Adrenal gland (tissue), 5 donors: ENCODE data around the gene RBM33.
"Not testable (repeated sequence)": the region's sequence is repeated elsewhere in the genome, so short reads cannot be mapped to it uniquely, and the experiment has no call there.

ENCODE experiments used
- CTCF ChIP-seq, 6 experiments: fragments of 450-650 bp in 4 of 6; fragments of 200-600 bp in 2 of 6; sonication (generic) in 1 of 6; IDR thresholded peaks; 1 replicate in 5 of 6; 2 replicates in 1 of 6; pipeline versions ENCODE4 v1.5.1 to v1.8.0; 2016 to 2021; ENCODE audit warnings: antibody characterized with exemption in 6 of 6, mild to moderate bottlenecking in 2 of 6, moderate library complexity in 1 of 6
- POLR2A ChIP-seq, 2 donors: fragments of 450-650 bp; IDR thresholded peaks; one replicate each; pipeline ENCODE4 v1.6.1; 2017; ENCODE audit warnings: antibody characterized with exemption in 2 of 2, mild to moderate bottlenecking in 2 of 2, moderate library complexity in 1 of 2
- donor health status: DM: no; HTN: no; CAD: no.

DNA sequence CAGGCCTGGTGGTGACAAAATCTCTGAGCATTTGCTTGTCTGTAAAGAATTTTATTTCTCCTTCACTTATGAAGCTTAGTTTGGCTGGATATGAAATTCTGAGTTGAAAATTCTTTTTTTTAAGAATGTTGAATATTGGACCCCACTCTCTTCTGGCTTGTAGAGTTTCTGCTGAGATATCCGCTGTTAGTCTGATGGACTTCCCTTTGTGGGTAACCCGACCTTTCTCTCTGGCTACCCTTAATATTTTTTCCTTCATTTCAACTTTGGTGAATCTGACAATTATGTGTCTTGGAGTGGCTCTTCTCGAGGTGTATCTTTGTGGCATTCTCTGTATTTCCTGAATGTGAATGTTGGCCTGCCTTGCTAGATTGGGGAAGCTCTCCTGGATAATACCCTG lies 46.2 kb downstream of the RBM33 start:
- not testable (repeated sequence) for TF ChIP-seq CTCF, POLR2A (IDR thresholded peaks at IDR 0.05)
